GM18519 (cell line): Measurements from ENCODE around the gene MBOAT1.
A peak's percentile ranks its signal among the peaks of the same experiment; 100 is the strongest.
"Not testable (repeated sequence)": the region's sequence is repeated elsewhere in the genome, so short reads cannot be mapped to it uniquely, and the experiment has no call there.

ENCODE experiments used
- ATAC-seq: cut with Tn5 transposase; IDR thresholded peaks from one replicate; pipeline ENCODE4 v1.9.1; 2021; ENCODE audit warnings: mild to moderate bottlenecking, moderate library complexity; ENCODE audit not compliant: unreplicated experiment, low FRiP score

MBOAT1 gene

GRCh38 chr6:20142866-20143265 is 69.4 kb downstream of the MBOAT1 start:
- ATAC-seq, result no peak

GRCh38 chr6:20141931-20142330 is 70.3 kb downstream of the MBOAT1 start:
- ATAC-seq, result no peak

GRCh38 chr6:20139127-20139963 is 72.9 kb downstream of the MBOAT1 start:
- not testable (repeated sequence) for ATAC-seq

- ATAC-seq, result no peak
These were observed 74.4 kb downstream of the MBOAT1 start for GRCh38 chr6:20137837-20138236.

GRCh38 chr6:20137240-20137639 is 75.0 kb downstream of the MBOAT1 start:
- ATAC-seq, result no peak

GRCh38 chr6:20135677-20136268 is 76.5 kb downstream of the MBOAT1 start:
- ATAC-seq, result no peak

GRCh38 chr6:20134613-20135012 is 77.7 kb downstream of the MBOAT1 start:
- no peak for ATAC-seq

- ATAC-seq, result no peak
These were observed 82.8 kb downstream of the MBOAT1 start for GRCh38 chr6:20129290-20130088.

- ATAC-seq, result no peak
These were observed 84.3 kb downstream of the MBOAT1 start for GRCh38 chr6:20128018-20128417.

GRCh38 chr6:20126789-20127653 is 85.2 kb downstream of the MBOAT1 start:
- peak; percentile 75 for ATAC-seq

- no peak for ATAC-seq
These were observed 86.0 kb downstream of the MBOAT1 start for GRCh38 chr6:20126102-20126752.

GRCh38 chr6:20124545-20124944 is 87.7 kb downstream of the MBOAT1 start:
- no peak for ATAC-seq

GRCh38 chr6:20119485-20119884 is 92.8 kb downstream of the MBOAT1 start:
- no peak for ATAC-seq

- no peak for ATAC-seq
These were observed 93.4 kb downstream of the MBOAT1 start for GRCh38 chr6:20118892-20119291.

- ATAC-seq, result no peak
These were observed 94.8 kb downstream of the MBOAT1 start for GRCh38 chr6:20117474-20117873.

- no peak for ATAC-seq
These were observed 95.5 kb downstream of the MBOAT1 start for GRCh38 chr6:20116792-20117191.

GRCh38 chr6:20115246-20115980 is 96.9 kb downstream of the MBOAT1 start:
- no peak for ATAC-seq

GRCh38 chr6:20113649-20114224 is 98.5 kb downstream of the MBOAT1 start:
- no peak for ATAC-seq

- ATAC-seq, result no peak
These were observed 99.4 kb downstream of the MBOAT1 start for GRCh38 chr6:20112841-20113240.
